Caki2 (cell line): ENCODE measurements around the gene OR12D2. TPM values are rescaled to one million over a fixed set of nuclear protein-coding genes. Genes with fewer than 3 reads are reported as not detected.
"Not testable (repeated sequence)": the region's sequence is repeated elsewhere in the genome, so short reads cannot be mapped to it uniquely, and the experiment has no call there.

Experiments used
- DNase-seq: peaks from one replicate; pipeline ENCODE4 v3.0.0-alpha.2; 2015; ENCODE audit warnings: low read depth
- in situ Hi-C: cut with HindIII; loops from 2 replicates; pipeline ENCODE4 v1.10.0; 2016; ENCODE audit warnings: low sequenced_read_pairs, low pct_unique_long_range_greater_than_20kb, mixed read lengths
- total RNA-seq: library from RNA; depleted of rRNA; stranded (reverse); fragments of >200 nt; shearing (Covaris generic); gene quantifications from 2 replicates; pipeline ENCODE4 v1.2.3, GENCODE V29; 2014; ENCODE audit warnings: low replicate concordance; rRNA removed

Gene OR12D2, protein sequence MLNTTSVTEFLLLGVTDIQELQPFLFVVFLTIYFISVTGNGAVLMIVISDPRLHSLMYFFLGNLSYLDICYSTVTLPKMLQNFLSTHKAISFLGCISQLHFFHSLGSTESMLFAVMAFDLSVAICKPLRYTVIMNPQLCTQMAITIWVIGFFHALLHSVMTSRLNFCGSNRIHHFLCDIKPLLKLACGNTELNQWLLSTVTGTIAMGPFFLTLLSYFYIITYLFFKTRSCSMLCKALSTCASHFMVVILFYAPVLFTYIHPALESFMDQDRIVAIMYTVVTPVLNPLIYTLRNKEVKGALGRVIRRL
- not detected in 2 replicates for total RNA-seq

DNA sequence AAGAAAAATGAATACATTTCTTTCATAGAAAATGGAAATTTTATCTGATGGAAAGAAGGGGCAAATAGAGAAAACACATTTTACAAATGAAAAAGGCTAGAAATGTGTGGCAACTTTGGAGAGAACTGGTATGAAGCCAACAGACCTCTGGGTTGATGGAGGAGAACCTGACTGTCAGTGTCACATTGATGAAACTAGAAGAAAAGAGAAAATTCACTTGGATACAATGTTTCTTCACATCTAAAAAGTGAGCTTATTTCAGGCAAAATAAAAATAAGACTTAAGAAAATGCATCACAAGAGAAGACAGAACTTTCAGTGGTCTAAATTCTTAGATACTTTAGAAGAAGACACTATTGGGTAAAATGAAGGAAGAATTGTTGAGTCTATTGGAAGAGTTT, at the start of gene OR12D2:
OR12D2 (plus strand) TSS at position 301 of the 400 bp plus-strand sequence. CDS start 1,069 bp downstream, outside the sequence.
- in situ Hi-C loops, result no loop called here
- no peak for DNase-seq

DNA sequence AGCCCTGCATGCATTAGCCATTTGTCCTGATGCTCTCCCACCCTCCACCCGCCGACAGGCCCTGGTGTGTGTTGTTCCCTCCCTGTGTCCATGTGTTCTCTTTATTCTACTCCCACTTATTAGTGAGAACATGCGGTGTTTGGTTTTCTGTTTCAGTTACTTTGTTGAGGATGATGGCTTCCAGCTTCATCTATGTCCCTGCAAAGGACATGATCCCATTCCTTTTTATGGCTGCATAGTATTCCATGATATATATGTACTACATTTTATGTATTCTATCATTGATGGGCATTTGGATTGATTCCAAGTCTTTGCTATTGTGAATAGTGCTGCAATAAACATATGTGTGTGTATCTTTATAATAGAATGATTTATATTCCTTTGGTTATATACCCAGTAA, 46.1 kb upstream of the OR12D2 start:
- in situ Hi-C loops, DNase-seq: not testable (repeated sequence)

DNA sequence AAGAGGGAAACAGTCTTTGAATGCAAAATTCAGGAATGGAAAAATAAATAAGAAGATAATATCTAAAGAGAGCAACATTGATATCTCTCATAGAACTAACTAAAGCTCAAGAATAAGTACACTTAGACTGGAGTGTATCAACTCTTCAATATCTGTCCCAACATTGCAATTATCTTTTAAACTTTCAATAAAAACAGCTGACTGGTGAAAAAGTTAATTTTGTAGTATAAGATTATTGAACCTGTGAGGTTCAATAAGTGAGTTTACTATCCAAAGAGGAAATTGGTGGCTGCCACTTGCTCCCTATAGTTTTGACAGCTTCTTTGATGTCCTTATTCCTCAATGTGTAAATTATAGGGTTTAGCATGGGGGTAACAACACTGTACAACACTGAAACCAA, 40.5 kb upstream of the OR12D2 start:
- in situ Hi-C loops, result no loop called here

DNA sequence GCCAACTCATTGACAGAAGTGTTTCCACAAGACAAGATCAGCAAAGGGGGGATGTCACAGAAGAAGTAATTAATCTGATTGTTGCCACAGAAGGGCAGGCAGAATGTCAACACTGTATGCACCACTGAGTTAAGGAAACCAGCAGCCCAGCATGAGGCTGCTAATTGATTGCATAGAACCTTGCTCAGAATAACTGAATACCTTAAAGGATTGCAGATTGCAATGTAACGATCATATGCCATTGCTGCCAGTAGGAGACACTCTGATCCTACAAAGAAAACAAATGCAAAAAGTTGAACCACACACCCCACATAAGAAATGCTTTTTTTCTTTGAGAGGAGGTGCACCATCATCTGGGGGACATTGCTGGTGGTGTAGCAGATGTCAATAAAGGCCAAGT, 39.8 kb upstream of the OR12D2 start:
- in situ Hi-C loops, result no loop called here
- no peak for DNase-seq

More for the DNA sequence above, 40.5 kb upstream of the OR12D2 start:
- no peak for DNase-seq

DNA sequence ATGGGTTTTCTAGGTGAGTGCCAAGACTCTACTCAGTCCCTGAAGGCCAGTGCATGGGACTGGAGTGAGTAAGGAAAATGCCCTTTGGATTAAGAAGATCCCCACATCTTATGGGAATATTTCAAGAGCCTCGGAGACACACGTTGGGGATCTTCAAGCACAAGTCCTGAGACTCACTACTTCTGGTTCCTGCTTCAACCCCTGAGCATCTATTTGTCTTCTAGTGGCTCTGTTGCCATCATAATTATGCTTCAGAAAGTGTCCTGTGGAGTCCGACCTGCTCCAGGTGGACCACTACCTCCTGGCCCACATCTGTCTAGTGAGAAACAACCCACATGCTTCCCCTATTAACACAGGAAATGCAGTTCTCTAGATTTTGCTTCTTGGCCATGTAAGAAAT, 26.7 kb upstream of the OR12D2 start, which contains the start of gene OR5V1:
OR5V1 (minus strand) TSS at position 101 of the 400 bp plus-strand sequence. CDS start 12,670 bp downstream, outside the sequence.
- DNase-seq, result no peak
- in situ Hi-C loops, result no loop called here

DNA sequence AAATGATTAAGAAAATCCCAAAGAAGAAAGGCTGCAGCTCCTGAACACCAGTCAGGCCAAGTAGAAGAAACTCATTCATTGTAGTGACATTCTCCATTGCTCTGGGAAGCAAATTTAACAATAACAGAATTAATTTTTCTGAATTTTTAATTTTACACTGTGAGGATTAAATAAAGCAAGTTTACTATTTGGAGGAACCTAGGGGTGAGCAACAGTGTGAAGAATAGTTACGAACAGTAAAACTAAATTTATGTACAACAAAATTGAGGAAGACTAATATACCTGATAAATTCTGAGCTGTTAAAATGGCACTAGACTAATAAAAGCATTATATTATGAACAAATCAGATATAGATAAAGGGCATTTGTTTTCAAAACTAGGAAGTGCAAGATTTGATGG, 20.2 kb upstream of the OR12D2 start, which contains the start of gene OR12D3:
OR12D3 (minus strand) TSS at position 101 of the 400 bp plus-strand sequence; CDS start at position 97, 4 bp downstream.
- DNase-seq, result no peak
- in situ Hi-C loops, result no loop called here

DNA sequence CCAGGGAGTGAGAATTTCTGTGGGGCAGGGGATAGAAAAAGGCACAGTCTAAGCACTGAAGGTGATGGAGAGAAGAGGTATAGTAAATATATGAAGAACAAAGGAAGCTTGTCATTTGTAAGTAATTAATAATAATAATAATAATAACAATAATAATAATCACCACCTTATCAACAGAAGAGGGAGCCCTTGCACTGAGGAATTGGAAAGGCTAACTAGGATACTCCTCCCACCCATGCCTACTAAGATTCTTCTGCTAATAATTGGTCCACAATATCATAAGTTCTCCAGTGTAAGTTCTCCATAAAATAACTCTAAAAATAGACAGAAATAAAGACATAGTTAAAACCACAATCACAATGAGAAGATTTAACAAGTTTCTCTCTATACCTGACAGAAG, 19.4 kb upstream of the OR12D2 start:
- in situ Hi-C loops, result no loop called here
- DNase-seq, result no peak

DNA sequence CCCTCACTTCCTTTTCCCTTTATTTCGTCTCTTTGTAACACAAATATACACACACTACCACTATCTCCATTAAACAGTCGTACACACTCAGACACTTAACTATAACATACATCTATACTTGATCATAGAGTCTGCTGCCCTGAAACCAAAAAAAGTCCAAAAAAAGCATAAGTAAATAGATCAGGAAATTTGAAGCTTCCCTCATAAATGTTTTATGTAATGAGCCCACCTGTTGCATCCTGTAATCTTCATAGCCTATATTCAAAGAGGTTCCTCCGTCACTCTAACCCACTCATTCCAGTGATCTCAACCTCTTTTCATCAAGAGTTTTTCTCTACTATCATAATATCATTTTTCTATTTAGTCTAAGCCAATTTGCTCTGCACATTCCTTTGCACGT, 6.9 kb upstream of the OR12D2 start:
- in situ Hi-C loops, result no loop called here

DNA sequence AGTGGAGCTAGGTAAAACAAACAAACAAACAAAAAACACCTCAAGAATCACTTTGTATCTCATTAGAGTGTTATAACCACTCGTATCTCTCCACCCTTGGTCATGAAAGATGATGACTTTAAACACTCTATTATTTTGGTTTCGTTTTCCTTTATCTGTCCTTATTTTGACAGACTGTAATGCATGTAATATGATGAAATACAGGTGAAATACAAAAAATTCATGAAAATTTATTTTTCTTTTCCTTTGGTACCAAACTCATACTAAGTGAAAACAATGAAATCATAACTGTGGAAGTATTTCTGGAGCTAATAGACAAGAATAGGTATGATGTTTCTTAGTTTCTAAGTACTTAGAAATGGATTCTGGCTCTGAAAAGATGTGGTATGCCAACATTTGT, 4.1 kb downstream of the OR12D2 start:
- in situ Hi-C loops, result no loop called here
- no peak for DNase-seq

More for the DNA sequence above, 6.9 kb upstream of the OR12D2 start:
- no peak for DNase-seq

DNA sequence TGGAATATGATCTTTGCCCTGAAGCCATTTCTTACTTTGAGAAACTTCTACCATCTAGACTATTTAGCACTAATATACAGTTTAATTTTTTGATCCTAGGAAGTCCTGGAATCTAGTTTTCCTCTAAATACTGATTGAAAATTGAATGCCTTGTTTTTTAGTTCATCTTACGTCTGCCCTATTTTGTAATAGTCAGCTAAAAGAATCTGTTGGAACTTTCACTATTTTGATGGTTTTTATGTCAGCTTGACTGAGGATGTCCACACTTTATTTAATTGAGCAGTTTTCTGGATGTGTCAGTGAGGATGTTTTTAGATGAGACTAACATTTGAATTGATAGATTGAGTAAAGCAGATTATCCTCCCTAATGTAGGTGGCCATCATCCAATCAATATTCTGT, 8.4 kb downstream of the OR12D2 start:
- DNase-seq, result no peak
- in situ Hi-C loops, result no loop called here

DNA sequence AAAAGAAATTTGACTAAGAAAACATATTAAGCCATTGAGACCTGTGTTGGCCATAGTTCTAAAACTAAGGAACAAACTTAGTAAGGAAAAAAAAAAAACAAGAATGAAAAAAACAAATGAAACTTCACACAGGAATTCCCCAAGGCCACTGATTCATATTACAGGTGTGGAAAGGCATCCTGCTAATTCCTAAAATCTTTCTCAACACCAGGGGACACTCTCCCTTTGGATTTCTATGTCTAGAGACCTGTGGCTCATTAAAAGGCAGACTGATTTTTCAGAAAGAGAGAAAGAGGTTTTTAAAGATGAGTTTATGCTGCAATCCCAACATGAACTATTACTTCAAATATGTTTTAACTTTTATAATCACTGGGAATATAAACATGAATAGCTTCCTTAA, 19.2 kb downstream of the OR12D2 start, which contains the start of gene OR12D1:
OR12D1 (plus strand) TSS at position 341 of the 400 bp plus-strand sequence.
- in situ Hi-C loops, result no loop called here
- peak; percentile 33 for DNase-seq

DNA sequence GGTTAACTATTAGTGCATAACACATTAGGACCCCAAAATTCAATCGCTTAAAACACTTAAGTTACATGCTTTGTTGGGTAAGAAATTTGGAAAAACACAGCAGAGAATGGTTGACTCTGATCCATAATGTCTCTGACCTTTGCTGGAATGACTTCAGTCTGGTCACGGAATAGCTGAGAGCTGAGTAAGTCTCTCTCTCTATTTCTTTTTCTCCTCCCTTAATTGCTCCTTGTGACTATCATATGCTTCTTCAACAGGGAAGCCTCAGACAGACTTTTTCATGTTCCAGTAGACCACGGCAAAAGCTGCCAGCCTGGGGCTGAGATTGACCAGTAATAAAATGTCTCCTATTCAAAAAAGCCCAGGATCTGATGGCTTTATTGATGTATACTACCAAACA, 24.1 kb downstream of the OR12D2 start:
- DNase-seq, result peak; percentile 52
- in situ Hi-C loops, result no loop called here

DNA sequence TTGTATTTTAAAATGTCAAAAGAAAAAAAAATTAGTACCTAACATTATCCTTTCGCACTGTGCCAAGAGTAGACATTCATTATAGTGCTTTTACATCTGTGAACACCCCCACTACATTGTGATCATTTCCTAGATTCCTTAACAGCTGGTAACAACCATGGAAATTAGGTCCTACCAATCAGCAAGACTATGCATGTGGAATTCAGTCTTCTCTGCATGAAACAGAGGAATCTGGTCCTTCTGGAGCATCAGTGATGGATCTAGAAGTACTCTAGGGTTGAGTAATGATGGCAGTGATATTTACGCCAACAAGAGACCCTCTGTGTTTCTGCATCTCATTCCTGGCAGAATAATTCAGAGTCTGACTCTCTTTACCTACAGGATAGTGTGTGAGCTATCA, 28.7 kb downstream of the OR12D2 start:
- DNase-seq, result no peak
- in situ Hi-C loops, result no loop called here

DNA sequence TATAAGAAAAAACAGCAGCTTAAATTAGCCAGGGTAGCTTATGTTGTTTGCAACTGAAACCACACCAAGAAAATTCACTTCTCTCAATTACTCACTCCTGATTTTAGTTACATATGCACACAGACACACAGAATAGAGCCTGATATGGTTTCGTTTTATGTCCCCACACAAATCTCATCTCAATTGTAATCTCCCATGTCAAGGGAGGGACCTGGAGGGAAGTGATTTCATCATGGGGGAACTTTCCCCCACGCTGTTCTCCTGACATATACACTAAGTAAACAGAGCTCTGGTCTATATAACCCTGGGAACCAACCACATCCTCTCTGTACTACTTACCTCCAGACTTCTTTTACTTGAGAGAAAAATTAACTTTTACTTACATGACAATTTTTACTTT, 29.1 kb downstream of the OR12D2 start:
- no peak for DNase-seq
- in situ Hi-C loops, result no loop called here

DNA sequence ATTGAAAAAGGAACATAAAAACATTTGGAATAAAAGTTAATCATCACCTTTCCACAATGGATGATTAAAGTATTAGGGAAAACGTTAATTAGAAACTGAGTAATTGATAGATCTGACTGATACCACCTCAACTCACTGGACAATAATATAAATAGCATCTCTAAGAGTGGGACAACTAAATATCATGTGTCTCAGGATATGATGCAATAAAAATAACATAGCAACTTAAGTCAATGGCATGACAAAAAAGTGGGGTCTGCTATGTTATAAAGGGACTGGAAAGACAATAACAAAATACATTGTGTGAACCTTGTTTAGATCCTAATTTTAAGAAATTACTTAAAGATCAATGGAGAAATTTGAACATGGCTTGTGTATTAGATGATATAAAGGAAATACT, 29.6 kb downstream of the OR12D2 start:
- DNase-seq, result no peak
- in situ Hi-C loops, result no loop called here

DNA sequence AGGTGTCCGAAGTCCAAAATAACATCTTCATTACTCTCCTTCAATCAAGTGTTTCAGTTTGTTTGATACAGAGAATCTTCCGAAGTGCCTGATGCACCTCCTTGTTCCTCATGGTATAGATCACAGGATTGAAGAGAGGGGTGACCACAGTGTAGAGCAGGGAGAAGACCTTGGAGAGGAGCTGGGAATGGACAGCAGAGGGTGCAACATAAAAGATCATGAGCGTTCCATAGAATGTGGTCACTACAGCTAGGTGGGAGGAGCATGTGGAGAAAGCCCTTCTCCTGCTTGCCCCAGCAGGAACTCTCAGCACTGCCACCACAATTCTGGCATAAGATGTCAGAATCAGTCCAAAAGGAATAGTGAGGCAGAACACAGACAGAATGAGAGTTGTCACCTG, 31.2 kb downstream of the OR12D2 start:
- in situ Hi-C loops, result no loop called here
- no peak for DNase-seq

DNA sequence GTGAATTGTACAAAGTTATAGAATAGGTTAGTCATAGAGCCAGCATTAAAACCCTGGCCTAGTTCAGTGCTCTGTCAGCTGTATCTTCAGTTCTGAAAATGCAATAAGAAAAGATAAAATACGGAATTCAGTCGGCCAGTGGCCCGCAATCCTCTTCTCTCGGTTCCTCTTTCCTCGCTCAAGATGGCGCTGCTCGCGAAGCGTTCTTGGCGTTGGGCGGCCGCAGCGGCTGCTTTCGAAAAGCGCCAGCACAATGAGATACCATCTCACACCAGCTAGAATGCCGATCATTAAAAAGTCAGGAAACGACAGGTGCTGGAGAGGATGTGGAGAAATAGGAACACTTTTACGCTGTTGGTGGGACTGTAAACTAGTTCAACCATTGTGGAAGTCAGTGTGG, 41.3 kb downstream of the OR12D2 start:
- DNase-seq, in situ Hi-C loops: not testable (repeated sequence)

DNA sequence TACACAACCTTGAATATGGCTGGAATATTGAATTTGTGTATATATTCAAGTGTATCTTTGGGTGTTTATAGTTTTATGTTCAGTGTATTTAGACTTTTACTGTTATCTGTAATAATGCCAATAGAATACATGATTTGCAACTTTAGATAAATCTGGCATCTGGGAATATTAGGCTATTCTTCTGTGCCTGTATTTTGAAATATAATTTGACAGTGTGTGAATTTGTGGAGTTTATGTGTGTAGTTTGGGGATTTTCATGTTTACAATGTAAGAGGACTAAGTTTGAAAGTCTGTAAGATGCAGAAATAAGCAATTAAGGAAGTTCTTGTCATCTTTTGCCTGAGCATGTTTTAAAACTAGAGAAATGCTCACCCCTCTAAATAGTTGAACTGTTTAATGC, 43.6 kb downstream of the OR12D2 start, which contains the start of gene OR10C1:
OR10C1 (plus strand) TSS at position 301 of the 400 bp plus-strand sequence. CDS start 710 bp downstream, outside the sequence.
- DNase-seq, result no peak
- in situ Hi-C loops, result no loop called here

DNA sequence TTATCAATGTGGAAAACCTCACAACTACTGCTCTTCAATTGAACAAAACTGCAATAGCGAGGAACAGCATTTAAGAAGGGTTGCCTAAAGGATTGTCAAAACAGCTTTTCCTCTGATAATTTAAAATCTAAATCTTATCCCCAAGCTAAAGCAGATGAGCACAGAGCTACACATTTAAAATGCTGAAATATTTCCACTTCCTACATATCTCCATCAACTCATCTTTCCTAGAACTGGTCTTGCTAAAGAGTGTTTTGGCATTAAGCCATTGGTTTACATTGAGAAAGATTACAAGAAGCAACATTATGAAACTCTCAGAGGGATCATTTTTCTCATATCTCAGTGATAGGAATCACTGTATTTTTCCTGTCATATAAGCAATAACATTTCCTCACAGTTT, 47.3 kb downstream of the OR12D2 start:
- DNase-seq, result no peak
- in situ Hi-C loops, result no loop called here

DNA sequence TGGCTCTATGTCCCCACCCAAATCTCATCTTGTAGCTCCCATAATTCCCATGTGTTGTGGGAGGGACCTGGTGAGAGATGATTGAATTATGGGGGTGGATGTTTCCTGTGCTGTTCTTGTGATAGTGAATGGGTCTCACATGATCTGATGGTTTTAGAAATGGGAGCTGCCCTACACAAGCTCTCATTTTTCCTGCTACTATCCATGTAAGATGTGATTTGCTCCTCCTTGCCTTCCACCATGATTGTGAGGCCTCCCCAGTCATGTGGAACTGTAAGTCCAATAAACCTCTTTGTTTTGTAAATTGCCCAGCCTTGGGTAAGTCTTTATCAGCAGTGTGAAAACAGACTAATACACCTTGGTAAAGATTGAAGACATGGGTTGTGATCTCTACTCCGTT, 48.6 kb downstream of the OR12D2 start:
- DNase-seq, in situ Hi-C loops: not testable (repeated sequence)
